Esophagus squamous epithelium (tissue), 5 donors: ENCODE measurements around the gene ATXN1. TPM values are rescaled to one million over a fixed set of nuclear protein-coding genes. Genes with fewer than 3 reads are reported as not detected.
A peak's percentile ranks its signal among the peaks of the same experiment; 100 is the strongest.

Source experiments
- DNase-seq: peaks from one replicate; lab custom pipeline; 2025; lab: John Stamatoyannopoulos, UW
- H3K27ac ChIP-seq, 4 donors: fragments of 200-600 bp; sonication (generic); one replicate each; pipeline ENCODE4 v1.5.1; 2016 to 2019; ENCODE audit warnings: mild to moderate bottlenecking in 1 of 4
- H3K27me3 ChIP-seq, 4 donors: fragments of 200-600 bp; sonication (generic); 1 replicate in 3 of 4; 2 replicates in 1 of 4; pipeline versions ENCODE4 v1.5.1 to v1.6.0; 2017 to 2021; ENCODE audit warnings: antibody characterized with exemption in 1 of 4
- H3K36me3 ChIP-seq, 3 donors: fragments of 200-600 bp; sonication (generic); one replicate each; pipeline ENCODE4 v1.5.1; 2016 to 2019
- H3K4me1 ChIP-seq, 3 donors: fragments of 200-600 bp; sonication (generic); one replicate each; pipeline ENCODE4 v1.5.1; 2017 to 2019
- H3K4me3 ChIP-seq, 4 donors: fragments of 200-600 bp; sonication (generic); 1 replicate in 3 of 4; 2 replicates in 1 of 4; pipeline ENCODE4 v1.5.1; 2016 to 2019; ENCODE audit warnings: mild to moderate bottlenecking in 2 of 4, moderate library complexity in 1 of 4
- H3K9me3 ChIP-seq, 3 donors: fragments of 200-600 bp; sonication (generic); one replicate each; pipeline ENCODE4 v1.5.1; 2016 to 2019
- CTCF ChIP-seq, 6 experiments: fragments of 450-650 bp in 4 of 6; fragments of 200-600 bp in 2 of 6; sonication (generic) in 2 of 6; IDR thresholded peaks; one replicate each; pipeline ENCODE4 v1.5.1; 2016 to 2019; ENCODE audit warnings: antibody characterized with exemption in 6 of 6, mild to moderate bottlenecking in 4 of 6, moderate library complexity in 4 of 6
- POLR2A ChIP-seq, 4 donors: fragments of 450-650 bp; IDR thresholded peaks; one replicate each; pipeline ENCODE4 v1.6.1; 2017; ENCODE audit warnings: antibody characterized with exemption in 4 of 4, mild to moderate bottlenecking in 4 of 4, moderate library complexity in 3 of 4
- WGBS, 2 donors: methylation state at CpG; one replicate each; pipeline ENCODE4 v1.1.5; 2018; 5-methylcytosine and 5-hydroxymethylcytosine counted together
- intact Hi-C: fragments of 100-400 bp; cut with DNase I; formaldehyde crosslinking; loops from one replicate; pipeline ENCODE4 v1.15.0; 2022
- total RNA-seq, 4 donors: library from RNA; depleted of rRNA; stranded (reverse); fragments of >200 nt; gene quantifications; one replicate each; pipeline ENCODE4 v1.1.0, GENCODE V29; 2016
- donor health status: DM: yes; HTN: yes; CAD: no.

ATXN1 gene
- total RNA-seq: 10 to 100 TPM; 17.5 to 50.5 (median 28.5) TPM

- Histone ChIP-seq H3K9me3 (no peaks in the 10 kb centered on the region), H3K36me3 (peaks cover 0 to 3% (median 0%) of the 10 kb centered on the region in 3 donors), H3K4me3 (peak within 1 kb of the TSS; percentile 79 to 100 (median 98)), H3K27ac (peak within 1 kb of the TSS; percentile 97 to 100 (median 99)), H3K4me1 (peaks cover 4 to 65% (median 18%) of the 10 kb centered on the region in 3 donors), H3K27me3 (no peaks in the 10 kb centered on the region)
- 0 to 1% methylated on average over 7 of the region's 82 CpGs for WGBS, 2 donors
- DNase-seq: no peak
- intact Hi-C loops: loop anchor here (10.0 kb wide), 1 partner anchor 246 kb away; no protein-coding TSS in a partner anchor
- TF ChIP-seq POLR2A (IDR thresholded peaks at IDR 0.05): peak in 2 of 4 donors; percentile 39 to 72
- TF ChIP-seq CTCF (IDR thresholded peaks at IDR 0.05): no peak
These were observed at the start of gene ATXN1 for GRCh38 chr6:16760516-16761470. Gene ATXN1, minus strand, starts transcription at chr6:16761460.

GRCh38 chr6:16810411-16810810 lies 49.2 kb upstream of the ATXN1 start:
- H3K27ac ChIP-seq: no peak overlapping the region
- DNase-seq: no peak
- H3K9me3 ChIP-seq: peaks cover 0 to 11% (median 5%) of the 10 kb centered on the region in 3 donors
- TF ChIP-seq CTCF (IDR thresholded peaks at IDR 0.05): no peak
- no peak for TF ChIP-seq POLR2A (IDR thresholded peaks at IDR 0.05)
- no peak overlapping the region for H3K4me3 ChIP-seq
- intact Hi-C loops: no loop called here
- no peaks in the 10 kb centered on the region for H3K36me3 ChIP-seq
- H3K27me3 ChIP-seq: no peaks in the 10 kb centered on the region
- H3K4me1 ChIP-seq: peaks cover 0 to 4% (median 0%) of the 10 kb centered on the region in 3 donors
- WGBS, 2 donors: 76 to 95% methylated on average over 1 of the region's 1 CpG

- Histone ChIP-seq H3K9me3 (peaks cover 0 to 11% (median 5%) of the 10 kb centered on the region in 3 donors), H3K36me3 (no peaks in the 10 kb centered on the region), H3K27ac (no peak overlapping the region), H3K27me3 (no peaks in the 10 kb centered on the region), H3K4me1 (peaks cover 0 to 7% (median 0%) of the 10 kb centered on the region in 3 donors), H3K4me3 (no peak overlapping the region)
- intact Hi-C loops: no loop called here
- DNase-seq: no peak
- TF ChIP-seq CTCF (IDR thresholded peaks at IDR 0.05) (no peak), POLR2A (IDR thresholded peaks at IDR 0.05) (no peak)
- WGBS, 2 donors: 70 to 77% methylated on average over 2 of the region's 2 CpGs
These were observed 48.6 kb upstream of the ATXN1 start for GRCh38 chr6:16809753-16810358.

- 83 to 89% methylated on average over 6 of the region's 6 CpGs for WGBS, 2 donors
- Histone ChIP-seq H3K4me1 (peaks cover 0 to 18% (median 0%) of the 10 kb centered on the region in 3 donors), H3K9me3 (peaks cover 0 to 8% (median 2%) of the 10 kb centered on the region in 3 donors), H3K27me3 (no peaks in the 10 kb centered on the region), H3K4me3 (no peak overlapping the region), H3K27ac (no peak overlapping the region), H3K36me3 (no peaks in the 10 kb centered on the region)
- no peak for TF ChIP-seq POLR2A (IDR thresholded peaks at IDR 0.05)
- TF ChIP-seq CTCF (IDR thresholded peaks at IDR 0.05): no peak
- DNase-seq: no peak
- intact Hi-C loops: no loop called here
These were observed 46.7 kb upstream of the ATXN1 start for GRCh38 chr6:16807956-16808355.
